B cell (primary cell): ENCODE results near the gene ZNF611. TPM values are rescaled to one million over a fixed set of nuclear protein-coding genes. Genes with fewer than 3 reads are reported as not detected.
"Not testable (repeated sequence)": the region's sequence is repeated elsewhere in the genome, so short reads cannot be mapped to it uniquely, and the experiment has no call there.

Experiments
- ATAC-seq: fragments of 200-7000 bp; cut with Tn5 transposase; one replicate; pipeline ENCODE4 v1.10.0; 2021; ENCODE audit warnings: low read depth, mild to moderate bottlenecking, moderate number of reproducible peaks, moderate library complexity
- CTCF ChIA-PET: fragments of 350-600 bp; sonication (Branson Sonifier 250); formaldehyde crosslinking; loops from one replicate; lab custom pipeline; 2021; ENCODE audit warnings: antibody characterized with exemption, inconsistent platforms; lab: Charles Lee
- POLR2A ChIA-PET: fragments of 350-600 bp; sonication (Branson Sonifier 250); formaldehyde crosslinking; loops from one replicate; lab custom pipeline; 2021; ENCODE audit warnings: antibody characterized with exemption; lab: Charles Lee
- DNase-seq: peaks from one replicate; pipeline ENCODE4 v3.0.0; 2013
- H2AFZ ChIP-seq: 2 replicates; pipeline ENCODE4 v1.6.1; 2012; ENCODE audit warnings: mild to moderate bottlenecking, low read depth, low read length; ENCODE audit not compliant: insufficient read depth, poor library complexity, severe bottlenecking
- H3K27ac ChIP-seq, 2 donors: 1 replicate in 1 of 2; 2 replicates in 1 of 2; pipeline ENCODE4 v1.5.1; 2012 to 2013; ENCODE audit warnings: low read length in 2 of 2, mild to moderate bottlenecking in 2 of 2, moderate library complexity in 1 of 2
- H3K27me3 ChIP-seq, 4 experiments: fragments of 200-600 bp in 1 of 4; sonication (generic) in 1 of 4; replicated peaks in 1 of 4; 1 replicate in 2 of 4; 2 replicates in 2 of 4; pipeline versions ENCODE4 v1.6.1 to v1.7.0; 2013 to 2016; ENCODE audit warnings: low read length in 3 of 4, mild to moderate bottlenecking in 2 of 4, mixed read lengths in 1 of 4, moderate library complexity in 1 of 4; ENCODE audit not compliant: insufficient read depth in 4 of 4, control insufficient read depth in 3 of 4; ENCODE audit errors: control extremely low read depth in 1 of 4
- H3K36me3 ChIP-seq, 2 experiments: replicated peaks in 1 of 2; 1 replicate in 1 of 2; 2 replicates in 1 of 2; pipeline versions ENCODE4 v1.6.1 to v1.7.1; 2013; ENCODE audit warnings: low read length in 1 of 2; ENCODE audit not compliant: insufficient read depth in 2 of 2, control insufficient read depth in 1 of 2; ENCODE audit errors: control extremely low read depth in 1 of 2, extremely low read depth in 1 of 2
- H3K4me1 ChIP-seq, 2 donors: fragments of 200-600 bp in 1 of 2; sonication (generic) in 1 of 2; 1 replicate in 1 of 2; 2 replicates in 1 of 2; pipeline versions ENCODE4 v1.5.1 to v1.6.1; 2013 to 2017; ENCODE audit warnings: low read length in 2 of 2; ENCODE audit not compliant: control insufficient read depth in 2 of 2, insufficient read depth in 2 of 2
- H3K4me2 ChIP-seq: replicated peaks from 2 replicates; pipeline ENCODE3; 2012; ENCODE audit warnings: mild to moderate bottlenecking, low read depth, low read length; ENCODE audit not compliant: poor library complexity, severe bottlenecking
- H3K4me3 ChIP-seq, 5 experiments: fragments of 200-600 bp in 1 of 5; sonication (generic) in 1 of 5; 1 replicate in 3 of 5; 2 replicates in 2 of 5; pipeline versions ENCODE4 v1.5.1 to v1.7.0; 2011 to 2016; ENCODE audit warnings: low read length in 4 of 5, mild to moderate bottlenecking in 4 of 5, low read depth in 2 of 5, control low read depth in 1 of 5, moderate library complexity in 1 of 5; ENCODE audit not compliant: insufficient read depth in 1 of 5; ENCODE audit errors: control extremely low read depth in 1 of 5, extremely low read depth in 1 of 5
- H3K79me2 ChIP-seq: fragments of 200-600 bp; sonication (generic); one replicate; pipeline ENCODE4 v1.6.0; 2016; ENCODE audit warnings: low read length; ENCODE audit not compliant: control insufficient read depth, insufficient read depth
- H3K9ac ChIP-seq: fragments of 200-600 bp; sonication (generic); 2 replicates; pipeline ENCODE4 v1.6.1; 2017; ENCODE audit warnings: mild to moderate bottlenecking, low read length, moderate library complexity
- H3K9me3 ChIP-seq, 3 donors: one replicate each; pipeline versions ENCODE4 v1.6.1 to v1.7.1; 2013; ENCODE audit warnings: low read length in 2 of 3; ENCODE audit not compliant: control insufficient read depth in 2 of 3, insufficient read depth in 1 of 3; ENCODE audit errors: control extremely low read depth in 1 of 3
- H4K20me1 ChIP-seq: 2 replicates; pipeline ENCODE4 v1.6.0; 2012; ENCODE audit warnings: mild to moderate bottlenecking, low read length; ENCODE audit not compliant: insufficient read depth, control insufficient read depth, poor library complexity, severe bottlenecking
- H3K27ac Mint-ChIP-seq: one replicate; pipeline ENCODE4 v1.8.0; 2021; ENCODE audit warnings: mixed read lengths
- H3K27me3 Mint-ChIP-seq: one replicate; pipeline ENCODE4 v1.8.0; 2021; ENCODE audit warnings: mixed read lengths
- H3K4me1 Mint-ChIP-seq: one replicate; pipeline ENCODE4 v1.8.0; 2021; ENCODE audit warnings: mixed read lengths
- H3K4me3 Mint-ChIP-seq: one replicate; pipeline ENCODE4 v1.8.0; 2021; ENCODE audit warnings: mixed read lengths
- H3K9me3 Mint-ChIP-seq: one replicate; pipeline ENCODE4 v1.8.0; 2022; ENCODE audit warnings: mixed read lengths; ENCODE audit not compliant: insufficient read depth
- EZH2 ChIP-seq: IDR thresholded peaks from 2 replicates; pipeline ENCODE4 v1.6.1; 2012; ENCODE audit warnings: borderline replicate concordance, low read depth, mild to moderate bottlenecking, moderate library complexity, low read length; ENCODE audit not compliant: insufficient read depth, poor library complexity, severe bottlenecking
- WGBS: methylation state at CpG from one replicate; pipeline ENCODE4 v1.1.5; 2013; ENCODE audit warnings: missing lambda C conversion rate; ENCODE audit not compliant: insufficient coverage; 5-methylcytosine and 5-hydroxymethylcytosine counted together
- intact Hi-C: fragments of 100-400 bp; cut with micrococcal nuclease; formaldehyde crosslinking; loops from one replicate; pipeline ENCODE4 v1.10.0; 2022
- polyA plus RNA-seq: library from polyadenylated mRNA; depleted of rRNA; stranded (reverse); fragments of >200 nt; gene quantifications from 2 replicates; pipeline ENCODE4 v1.2.3, GENCODE V29; 2012
- total RNA-seq, 2 donors: library from RNA; stranded (reverse); fragments of 120-200 nt in 1 of 2; gene quantifications; 1 replicate in 1 of 2; 2 replicates in 1 of 2; pipeline versions ENCODE4 v1.2.3 to v1.2.4, GENCODE V29; 2013 to 2022
- TF ChIP-seq, protein P1 (sequence below): fragments of 200-600 bp; IDR thresholded peaks from one replicate; pipeline ENCODE4 v1.8.0; 2022; ENCODE audit warnings: antibody characterized with exemption, mild to moderate bottlenecking

Gene ZNF611
- total and polyA plus RNA-seq, 2 donors (not counting 1 experiment from before 2014, with no cell fraction given): 10.2 to 51.5 TPM

DNA sequence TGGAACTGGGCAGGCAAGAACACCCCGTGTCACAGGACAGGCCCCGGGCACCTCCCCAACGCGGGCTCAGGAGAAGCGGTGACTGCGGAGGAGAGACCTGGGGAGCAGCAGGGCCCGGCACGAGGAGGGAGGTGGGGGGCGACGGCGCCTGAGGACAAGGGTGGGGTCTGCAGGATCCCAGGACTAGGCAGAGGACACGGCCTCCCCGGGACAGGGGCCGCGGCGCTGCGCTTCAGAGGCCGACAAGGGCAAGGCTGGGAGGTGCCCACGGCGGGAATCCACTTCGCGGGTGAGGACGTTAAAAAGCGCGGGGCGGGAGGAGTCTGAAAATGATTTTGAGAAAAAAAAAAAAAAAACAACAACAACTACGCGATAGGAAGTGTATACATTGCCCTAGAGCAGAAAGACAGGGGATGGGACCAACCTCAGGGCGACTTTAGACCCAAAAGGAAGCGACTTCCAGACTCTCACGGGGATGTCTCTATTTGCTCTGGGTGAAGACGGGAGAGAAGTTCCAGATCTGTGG, 44.9 kb downstream of the ZNF611 start:
- Histone ChIP-seq H2AFZ (peak overlapping the region; percentile 93), H3K4me3 (peak overlapping the region; percentile 76 to 91 (median 80)), H3K4me1 (peaks cover 12 to 15% of the 10 kb centered on the region in 2 donors), H3K79me2 (peaks cover 21% of the 10 kb centered on the region), H3K36me3 (no peaks in the 10 kb centered on the region), H3K27ac (peak overlapping the region; percentile 53 to 72), H3K27me3 (no peaks in the 10 kb centered on the region), H3K9me3 (peaks cover 0 to 18% (median 0%) of the 10 kb centered on the region in 3 donors), H3K9ac (peak overlapping the region; percentile 77), H3K4me2 (peak overlapping the region; percentile 85), H4K20me1 (no peaks in the 10 kb centered on the region)
- H3K4me1 Mint-ChIP-seq: peaks cover 26% of the 10 kb centered on the region
- ATAC-seq (peak; percentile 31), DNase-seq (no peak)
- H3K9me3 Mint-ChIP-seq: peaks cover 2% of the 10 kb centered on the region
- ChIA-PET POLR2A (no interaction called here), CTCF (no interaction called here)
- peak overlapping the region; percentile 97 for H3K4me3 Mint-ChIP-seq
- no peak for TF ChIP-seq EZH2
- TF ChIP-seq, protein P1, sequence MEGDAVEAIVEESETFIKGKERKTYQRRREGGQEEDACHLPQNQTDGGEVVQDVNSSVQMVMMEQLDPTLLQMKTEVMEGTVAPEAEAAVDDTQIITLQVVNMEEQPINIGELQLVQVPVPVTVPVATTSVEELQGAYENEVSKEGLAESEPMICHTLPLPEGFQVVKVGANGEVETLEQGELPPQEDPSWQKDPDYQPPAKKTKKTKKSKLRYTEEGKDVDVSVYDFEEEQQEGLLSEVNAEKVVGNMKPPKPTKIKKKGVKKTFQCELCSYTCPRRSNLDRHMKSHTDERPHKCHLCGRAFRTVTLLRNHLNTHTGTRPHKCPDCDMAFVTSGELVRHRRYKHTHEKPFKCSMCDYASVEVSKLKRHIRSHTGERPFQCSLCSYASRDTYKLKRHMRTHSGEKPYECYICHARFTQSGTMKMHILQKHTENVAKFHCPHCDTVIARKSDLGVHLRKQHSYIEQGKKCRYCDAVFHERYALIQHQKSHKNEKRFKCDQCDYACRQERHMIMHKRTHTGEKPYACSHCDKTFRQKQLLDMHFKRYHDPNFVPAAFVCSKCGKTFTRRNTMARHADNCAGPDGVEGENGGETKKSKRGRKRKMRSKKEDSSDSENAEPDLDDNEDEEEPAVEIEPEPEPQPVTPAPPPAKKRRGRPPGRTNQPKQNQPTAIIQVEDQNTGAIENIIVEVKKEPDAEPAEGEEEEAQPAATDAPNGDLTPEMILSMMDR: no peak
- intact Hi-C loops: loop anchor here (1.0 to 2.0 kb wide), 6 partner anchors 45 to 421 kb away; partner anchors contain the start of genes ZNF600, ZNF611, ZNF701 and ZNF766
- H3K27me3 Mint-ChIP-seq: no peaks in the 10 kb centered on the region
- WGBS: under 1% methylated on average over 20 of the region's 32 CpGs
- H3K27ac Mint-ChIP-seq: peak overlapping the region; percentile 87

- H3K36me3 ChIP-seq, H4K20me1 ChIP-seq, H3K27me3 ChIP-seq, H3K27me3 Mint-ChIP-seq, intact Hi-C loops, H3K9me3 Mint-ChIP-seq, POLR2A ChIA-PET, ATAC-seq: not testable (repeated sequence)
- peaks cover 26% of the 10 kb centered on the region for H3K79me2 ChIP-seq
- peaks cover 0 to 16% (median 0%) of the 10 kb centered on the region in 3 donors for H3K9me3 ChIP-seq
- peak overlapping the region in 1 of 2 donors; percentile 72 for H3K27ac ChIP-seq
- CTCF ChIA-PET: interaction anchor here (0.6 kb wide), 1 partner anchor 216 kb away, joined by 4 read pairs; no protein-coding TSS in a partner anchor
- Mint-ChIP-seq H3K27ac (peak overlapping the region; percentile 87), H3K4me3 (peak overlapping the region; percentile 97), H3K4me1 (peaks cover 23% of the 10 kb centered on the region)
- H2AFZ ChIP-seq: peak overlapping the region; percentile 93
- peak overlapping the region in 4 of 5 experiments; percentile 80 to 91 (median 81) for H3K4me3 ChIP-seq
- peak overlapping the region; percentile 77 for H3K9ac ChIP-seq
- peak overlapping the region; percentile 85 for H3K4me2 ChIP-seq
- peaks cover 12 to 15% of the 10 kb centered on the region in 2 donors for H3K4me1 ChIP-seq
- 41% methylated on average over 5 of the region's 6 CpGs for WGBS
- DNase-seq: peak; percentile 8
Measured at GRCh38 chr19:52688925-52689796, 45.7 kb downstream of the ZNF611 start.
